GM12878 (cell line): ENCODE measurements around the gene ACSS1. TPM values are rescaled to one million over a fixed set of nuclear protein-coding genes. Genes with fewer than 3 reads are reported as not detected.

ENCODE experiments used
- ATAC-seq: fragments of 200-7000 bp; cut with Tn5 transposase; 3 replicates; pipeline ENCODE4 v1.9.1; 2020; ENCODE audit warnings: mild to moderate bottlenecking, moderate library complexity
- BruUV-seq: library from RNA; stranded (reverse); fragments of 400-500 nt; replicated peaks from 2 replicates; lab custom pipeline; 2021; lab: Mats Ljungman, UMichigan
- CTCF ChIA-PET: fragments of 300-600 bp; sonication (Branson Sonifier 250); formaldehyde crosslinking; extraction: SDS; loops from one replicate; lab custom pipeline; 2021; ENCODE audit warnings: inconsistent platforms; lab: Yijun Ruan, JAX
- POLR2A ChIA-PET: fragments of 350-600 bp; formaldehyde crosslinking; extraction: SDS; loops from one replicate; lab custom pipeline; 2021; ENCODE audit warnings: inconsistent platforms; lab: Charles Lee
- RAD21 ChIA-PET: fragments of 300-600 bp; sonication (Branson Sonifier 250); formaldehyde crosslinking; loops from one replicate; lab custom pipeline; 2023; ENCODE audit warnings: antibody characterized with exemption; ENCODE audit not compliant: unreplicated experiment; lab: Charles Lee
- SMC1A ChIA-PET: fragments of 300-600 bp; sonication (Branson Sonifier 250); formaldehyde crosslinking; loops from one replicate; lab custom pipeline; 2023; ENCODE audit not compliant: unreplicated experiment, uncharacterized antibody; lab: Charles Lee
- DNase-seq: peaks from one replicate; pipeline ENCODE4 v3.0.0-alpha.2; 2011; ENCODE audit warnings: low read depth, low spot score
- FAIRE-seq: peaks from 3 replicates; lab custom pipeline; 2011; peaks lifted over from hg19 to GRCh38; lab: Jason Lieb, UNC
- H2AFZ ChIP-seq: 2 replicates; pipeline ENCODE4 v1.6.0; 2011; ENCODE audit warnings: low read depth, low read length, control low read depth; ENCODE audit not compliant: control insufficient read depth
- H3K27ac ChIP-seq: 2 replicates; pipeline ENCODE4 v1.5.1; 2011; ENCODE audit warnings: control low read depth; ENCODE audit not compliant: control insufficient read depth, insufficient read depth
- H3K27me3 ChIP-seq, 2 experiments: replicated peaks in 1 of 2; 2 replicates each; pipeline versions ENCODE4 v1.6.0 to v1.6.1; 2011; ENCODE audit warnings: low read length in 1 of 2; ENCODE audit not compliant: control insufficient read depth in 2 of 2, insufficient read depth in 2 of 2
- H3K36me3 ChIP-seq, 2 experiments: 2 replicates each; pipeline ENCODE4 v1.5.1; 2011; ENCODE audit warnings: low read length in 1 of 2; ENCODE audit not compliant: control insufficient read depth in 2 of 2, insufficient read depth in 2 of 2
- H3K4me1 ChIP-seq: 2 replicates; pipeline ENCODE4 v1.6.1; 2011; ENCODE audit warnings: mild to moderate bottlenecking, low read length, moderate library complexity, mixed read lengths; ENCODE audit not compliant: control insufficient read depth, insufficient read depth
- H3K4me2 ChIP-seq: 2 replicates; pipeline ENCODE4 v1.6.0; 2011; ENCODE audit warnings: control low read depth; ENCODE audit not compliant: control insufficient read depth, insufficient read depth
- H3K4me3 ChIP-seq: fragments of 200-600 bp; sonication (generic); 2 replicates; pipeline ENCODE4 v1.5.1; 2016
- H3K79me2 ChIP-seq: 2 replicates; pipeline ENCODE4 v1.6.0; 2011; ENCODE audit warnings: low read length; ENCODE audit not compliant: control insufficient read depth, insufficient read depth
- H3K9ac ChIP-seq: 2 replicates; pipeline ENCODE4 v1.8.0; 2011; ENCODE audit warnings: low read length, control low read depth, mixed read lengths; ENCODE audit not compliant: control insufficient read depth, insufficient read depth
- H3K9me3 ChIP-seq: replicated peaks from 3 replicates; pipeline ENCODE4 v1.5.1; 2011; ENCODE audit warnings: mild to moderate bottlenecking, low read length; ENCODE audit not compliant: control insufficient read depth, insufficient read depth
- H4K20me1 ChIP-seq: 2 replicates; pipeline ENCODE4 v1.6.0; 2011; ENCODE audit not compliant: control insufficient read depth, insufficient read depth
- BACH1 ChIP-seq: fragments of 450-650 bp; IDR thresholded peaks from 2 replicates; pipeline ENCODE4 v1.6.1; 2017; ENCODE audit warnings: mild to moderate bottlenecking, borderline replicate concordance
- GABPA ChIP-seq: IDR thresholded peaks from 2 replicates; pipeline ENCODE4 v1.6.1; 2014; ENCODE audit warnings: antibody characterized with exemption, low read depth, mild to moderate bottlenecking, inconsistent platforms
- HDAC6 ChIP-seq: fragments of 200-600 bp; sonication (generic); IDR thresholded peaks from one replicate; pipeline ENCODE4 v1.8.0; 2017; ENCODE audit warnings: antibody characterized with exemption; ENCODE audit not compliant: unreplicated experiment
- MEF2B ChIP-seq: fragments of 450-650 bp; IDR thresholded peaks from 2 replicates; pipeline ENCODE4 v1.6.1; 2018; ENCODE audit warnings: mild to moderate bottlenecking, moderate library complexity; ENCODE audit not compliant: partially characterized antibody, poor library complexity, severe bottlenecking
- POU2F2 ChIP-seq: IDR thresholded peaks from 3 replicates; pipeline ENCODE4 v1.6.1; 2011; ENCODE audit warnings: low read depth, mild to moderate bottlenecking, low read length, borderline replicate concordance
- RCOR1 ChIP-seq: conservative IDR thresholded peaks from 2 replicates; pipeline ENCODE4 v1.6.1; 2012; ENCODE audit warnings: low read depth, low read length, improper control_type of control experiment
- SREBF1 ChIP-seq: IDR thresholded peaks from 2 replicates; pipeline ENCODE4 v1.6.1; 2012; ENCODE audit warnings: mild to moderate bottlenecking, low read length
- WGBS: methylation state at CpG from one replicate; pipeline ENCODE4 v1.1.6; 2016; ENCODE audit warnings: low lambda C conversion rate; ENCODE audit not compliant: insufficient replicate concordance, insufficient coverage; ENCODE audit errors: missing lambda C conversion rate; 5-methylcytosine and 5-hydroxymethylcytosine counted together
- in situ Hi-C: fragments of 300-500 bp; cut with MboI; formaldehyde crosslinking; loops from 9 replicates; pipeline ENCODE4 v1.14.3; 2018; ENCODE audit warnings: mixed read lengths
- intact Hi-C: fragments of 100-400 bp; cut with micrococcal nuclease; formaldehyde crosslinking; loops from one replicate; pipeline ENCODE4 v1.14.2; 2022; ENCODE audit not compliant: unreplicated experiment
- polyA plus RNA-seq, 11 experiments: library from polyadenylated mRNA; depleted of rRNA in 4 of 11; unstranded in 6 of 11; stranded (reverse) in 5 of 11; fragments of >200 nt; fragmentation: Nextera tagmentation in 4 of 11; fragmentation: Illumina TruSeq in 1 of 11; extraction: Ambion mirVana in 4 of 11; extraction: Trizol in 1 of 11; gene quantifications; 1 replicate in 1 of 11; 2 replicates in 10 of 11; pipeline versions ENCODE4 v1.2.1 to v1.2.3, GENCODE V29; 2011 to 2016; ENCODE audit warnings: inconsistent platforms in 2 of 11, missing spikeins in 2 of 11, low read depth in 1 of 11
- total RNA-seq, 4 experiments: library from RNA; depleted of rRNA in 3 of 4; stranded (reverse); fragments of >200 nt in 3 of 4; fragmentation: Illumina TruSeq in 1 of 4; extraction: Trizol in 1 of 4; gene quantifications; 2 replicates each; pipeline versions ENCODE4 v1.2.1 to v1.2.3, GENCODE V29; 2013 to 2021
- TF ChIP-seq, protein P1 (sequence below): fragments of 450-650 bp; formaldehyde crosslinking; IDR thresholded peaks from 2 replicates; pipeline ENCODE4 v1.4.0; 2022; ENCODE audit warnings: mild to moderate bottlenecking, moderate library complexity

Gene ACSS1
- total and polyA plus RNA-seq, 10 of the 15 experiments (the other 5 are each of a cell fraction or from before 2014, with no cell fraction given) = 1.3 to 44.9 (median 31.1) TPM

- ChIA-PET SMC1A (interaction anchor here (1.2 kb wide), 1 partner anchor 13 kb away, joined by 3 read pairs; no protein-coding TSS in a partner anchor), RAD21 (no interaction called here), POLR2A (no interaction called here), CTCF (interaction anchor here (1.0 kb wide), 1 partner anchor 15 kb away, joined by 3 read pairs; no protein-coding TSS in a partner anchor)
- H4K20me1 ChIP-seq = peaks cover 5% of the 10 kb centered on the region; the same call in 1 of the 2 replicates
- H3K9me3 ChIP-seq = no peaks in the 10 kb centered on the region
- no peak overlapping the region for H3K4me2 ChIP-seq
- peaks cover 8% of the 10 kb centered on the region for H3K79me2 ChIP-seq
- TF ChIP-seq HDAC6 = no peak
- no peak for TF ChIP-seq BACH1
- TF ChIP-seq GABPA = no peak
- TF ChIP-seq RCOR1 = no peak
- TF ChIP-seq, protein P1, sequence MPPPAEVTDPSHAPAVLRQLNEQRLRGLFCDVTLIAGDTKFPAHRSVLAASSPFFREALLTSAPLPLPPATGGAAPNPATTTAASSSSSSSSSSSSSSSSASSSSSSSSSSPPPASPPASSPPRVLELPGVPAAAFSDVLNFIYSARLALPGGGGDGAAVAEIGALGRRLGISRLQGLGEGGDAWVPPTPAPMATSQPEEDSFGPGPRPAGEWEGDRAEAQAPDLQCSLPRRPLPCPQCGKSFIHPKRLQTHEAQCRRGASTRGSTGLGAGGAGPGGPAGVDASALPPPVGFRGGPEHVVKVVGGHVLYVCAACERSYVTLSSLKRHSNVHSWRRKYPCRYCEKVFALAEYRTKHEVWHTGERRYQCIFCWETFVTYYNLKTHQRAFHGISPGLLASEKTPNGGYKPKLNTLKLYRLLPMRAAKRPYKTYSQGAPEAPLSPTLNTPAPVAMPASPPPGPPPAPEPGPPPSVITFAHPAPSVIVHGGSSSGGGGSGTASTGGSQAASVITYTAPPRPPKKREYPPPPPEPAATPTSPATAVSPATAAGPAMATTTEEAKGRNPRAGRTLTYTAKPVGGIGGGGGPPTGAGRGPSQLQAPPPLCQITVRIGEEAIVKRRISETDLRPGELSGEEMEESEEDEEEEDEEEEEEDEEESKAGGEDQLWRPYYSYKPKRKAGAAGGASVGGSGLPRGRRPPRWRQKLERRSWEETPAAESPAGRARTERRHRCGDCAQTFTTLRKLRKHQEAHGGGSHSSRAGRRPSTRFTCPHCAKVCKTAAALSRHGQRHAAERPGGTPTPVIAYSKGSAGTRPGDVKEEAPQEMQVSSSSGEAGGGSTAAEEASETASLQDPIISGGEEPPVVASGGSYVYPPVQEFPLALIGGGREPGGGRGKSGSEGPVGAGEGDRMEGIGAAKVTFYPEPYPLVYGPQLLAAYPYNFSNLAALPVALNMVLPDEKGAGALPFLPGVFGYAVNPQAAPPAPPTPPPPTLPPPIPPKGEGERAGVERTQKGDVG (CRISPR knock-in tag) = no peak
- no peak for TF ChIP-seq MEF2B
- no peak for TF ChIP-seq POU2F2
- TF ChIP-seq SREBF1 = no peak
- no peaks in the 10 kb centered on the region for H3K27me3 ChIP-seq
- in situ Hi-C loops (loop anchor here (10.0 to 25.0 kb wide), 2 partner anchors 355 to 1688 kb away; partner anchors contain the start of genes GINS1, GZF1 and NXT1), intact Hi-C loops (no loop called here)
- H3K36me3 ChIP-seq = peaks cover 4 to 11% of the 10 kb centered on the region in 2 experiments; a peak in 3 of 4 replicates
- no peak for DNase-seq
- WGBS = 73% methylated on average over 7 of the region's 7 CpGs
- peaks cover 38% of the 10 kb centered on the region for H3K4me1 ChIP-seq
- H3K27ac ChIP-seq = no peak overlapping the region
- FAIRE-seq = no peak
- no peak overlapping the region for H3K9ac ChIP-seq
- no peak for ATAC-seq
- H3K4me3 ChIP-seq = no peak overlapping the region
- no TSS peak for BruUV-seq
- no peak overlapping the region for H2AFZ ChIP-seq
These were observed 7.9 kb downstream of the ACSS1 start for GRCh38 chr20:25050082-25050481.
